Endothelial cell of umbilical vein (primary cell): ENCODE data around the gene DEDD. TPM values are rescaled to one million over a fixed set of nuclear protein-coding genes. Genes with fewer than 3 reads are reported as not detected.
A peak's percentile ranks its signal among the peaks of the same experiment; 100 is the strongest.

Experiments used
- BruUV-seq: library from RNA; stranded (reverse); fragments of 400-500 nt; replicated peaks from 2 replicates; lab custom pipeline; 2021; lab: Mats Ljungman, UMichigan
- CTCF ChIA-PET: fragments of 300-600, 350-600 bp; sonication (Branson Sonifier 250); formaldehyde crosslinking; loops from one replicate; lab custom pipeline; 2021; ENCODE audit warnings: antibody characterized with exemption, inconsistent platforms; lab: Charles Lee
- POLR2A ChIA-PET: fragments of 300-600, 350-600 bp; sonication (Branson Sonifier 250); formaldehyde crosslinking; loops from one replicate; lab custom pipeline; 2021; ENCODE audit warnings: antibody characterized with exemption, inconsistent platforms; lab: Charles Lee
- DNase-seq: peaks from one replicate; pipeline ENCODE4 v3.0.0-alpha.2; 2011; ENCODE audit warnings: low read depth, low spot score
- FAIRE-seq: peaks from 2 replicates; lab custom pipeline; 2011; peaks lifted over from hg19 to GRCh38; lab: Jason Lieb, UNC
- H2AFZ ChIP-seq: 2 replicates; pipeline ENCODE4 v1.6.0; 2012; ENCODE audit warnings: low read depth, low read length, control low read depth, inconsistent platforms
- H3K27ac ChIP-seq: 2 replicates; pipeline ENCODE4 v1.5.1; 2011; ENCODE audit warnings: low read depth, mild to moderate bottlenecking, control low read depth, low read length, moderate library complexity; ENCODE audit not compliant: insufficient read depth
- H3K27me3 ChIP-seq, 2 experiments: 2 replicates each; pipeline versions ENCODE4 v1.6.0 to v1.6.1; 2011; ENCODE audit warnings: low read length in 2 of 2, mixed read lengths in 1 of 2; ENCODE audit not compliant: control insufficient read depth in 2 of 2, insufficient read depth in 2 of 2
- H3K36me3 ChIP-seq, 2 experiments: 2 replicates in 1 of 2; 3 replicates in 1 of 2; pipeline ENCODE4 v1.5.1; 2011; ENCODE audit warnings: low read length in 2 of 2, mild to moderate bottlenecking in 1 of 2, moderate library complexity in 1 of 2; ENCODE audit not compliant: control insufficient read depth in 2 of 2, insufficient read depth in 2 of 2; ENCODE audit errors: extremely low read depth in 1 of 2
- H3K4me1 ChIP-seq: 3 replicates; pipeline ENCODE4 v1.5.1; 2011; ENCODE audit warnings: mild to moderate bottlenecking, low read length; ENCODE audit not compliant: control insufficient read depth, insufficient read depth; ENCODE audit errors: extremely low read depth
- H3K4me2 ChIP-seq: 2 replicates; pipeline ENCODE4 v1.6.1; 2011; ENCODE audit warnings: low read length, control low read depth, mixed read lengths; ENCODE audit not compliant: insufficient read depth
- H3K4me3 ChIP-seq, 3 experiments: fragments of 200-600 bp in 1 of 3; sonication (generic), shearing (Covaris generic) in 1 of 3; replicated peaks in 1 of 3; 2 replicates each; pipeline ENCODE4 v1.5.1; 2011 to 2016; ENCODE audit warnings: control low read depth in 3 of 3, low read length in 3 of 3, mild to moderate bottlenecking in 2 of 3, inconsistent platforms in 1 of 3, low read depth in 1 of 3, moderate library complexity in 1 of 3; ENCODE audit not compliant: insufficient read depth in 1 of 3
- H3K79me2 ChIP-seq: 2 replicates; pipeline ENCODE4 v1.6.0; 2012; ENCODE audit warnings: low read length, inconsistent platforms; ENCODE audit not compliant: control insufficient read depth, insufficient read depth
- H3K9ac ChIP-seq: replicated peaks from 2 replicates; pipeline ENCODE3; 2011; ENCODE audit warnings: low read length, control low read depth; ENCODE audit not compliant: insufficient read depth; ENCODE audit errors: extremely low read depth
- H3K9me1 ChIP-seq: replicated peaks from 3 replicates; pipeline ENCODE4 v1.6.0; 2011; ENCODE audit warnings: mild to moderate bottlenecking, low read length; ENCODE audit not compliant: control insufficient read depth, insufficient read depth; ENCODE audit errors: extremely low read depth
- H3K9me3 ChIP-seq: replicated peaks from 2 replicates; pipeline ENCODE4 v1.5.1; 2012; ENCODE audit warnings: low read length, inconsistent platforms; ENCODE audit not compliant: control insufficient read depth, insufficient read depth
- H4K20me1 ChIP-seq: replicated peaks from 2 replicates; pipeline ENCODE3; 2011; ENCODE audit warnings: mild to moderate bottlenecking, low read length; ENCODE audit not compliant: control insufficient read depth, insufficient read depth; ENCODE audit errors: extremely low read depth
- CTCF ChIP-seq, 2 donors: IDR thresholded peaks; 1 replicate in 1 of 2; 2 replicates in 1 of 2; pipeline ENCODE4 v1.5.1; 2011; ENCODE audit warnings: low read length in 2 of 2, mild to moderate bottlenecking in 2 of 2, moderate library complexity in 2 of 2, control low read depth in 1 of 2, inconsistent platforms in 1 of 2, low read depth in 1 of 2; ENCODE audit not compliant: insufficient read depth in 1 of 2; ENCODE audit errors: extremely low read depth in 1 of 2
- FOS ChIP-seq: IDR thresholded peaks from 2 replicates; pipeline ENCODE4 v1.6.1; 2011; ENCODE audit warnings: mild to moderate bottlenecking, low read length, moderate library complexity, borderline replicate concordance; ENCODE audit not compliant: insufficient read depth
- GATA2 ChIP-seq: IDR thresholded peaks from 2 replicates; pipeline ENCODE4 v1.7.0; 2011; ENCODE audit warnings: low read depth, mild to moderate bottlenecking, moderate library complexity, mixed read lengths, low read length; ENCODE audit not compliant: insufficient read length, insufficient read depth
- MAX ChIP-seq: IDR thresholded peaks from 2 replicates; pipeline ENCODE4 v1.6.1; 2011; ENCODE audit not compliant: insufficient read depth, insufficient read length
- MYC ChIP-seq: IDR thresholded peaks from one replicate; pipeline ENCODE4 v1.6.1; 2011; ENCODE audit warnings: mild to moderate bottlenecking, low read depth, low read length
- POLR2A ChIP-seq: IDR thresholded peaks from 2 replicates; pipeline ENCODE4 v1.6.1; 2012; ENCODE audit warnings: low read depth, mild to moderate bottlenecking, control low read depth, low read length
- POLR2AphosphoS5 ChIP-seq: IDR thresholded peaks from 2 replicates; pipeline ENCODE4 v1.6.1; 2012; ENCODE audit warnings: low read depth, mild to moderate bottlenecking, control low read depth, low read length, moderate library complexity; ENCODE audit not compliant: insufficient read depth
- dilution Hi-C: fragments of 300-500 bp; cut with MboI; formaldehyde crosslinking; loops from one replicate; pipeline ENCODE4 v1.15.0; 2019; ENCODE audit warnings: low sequenced_read_pairs; ENCODE audit not compliant: extremely low pct_ligation_motif_present
- intact Hi-C: fragments of 100-400 bp; cut with micrococcal nuclease; formaldehyde crosslinking; loops from one replicate; pipeline ENCODE4 v1.10.0; 2022
- polyA plus RNA-seq, 4 experiments: library from polyadenylated mRNA; depleted of rRNA in 3 of 4; stranded (reverse) in 3 of 4; unstranded in 1 of 4; fragments of >200 nt; gene quantifications; 2 replicates each; pipeline versions ENCODE4 v1.2.1 to v1.2.3, GENCODE V29; 2011 to 2012; ENCODE audit warnings: missing spikeins in 1 of 4
- total RNA-seq: library from RNA; stranded (reverse); gene quantifications from 2 replicates; pipeline ENCODE4 v1.2.3, GENCODE V29; 2021

Gene DEDD
- total and polyA plus RNA-seq, 2 donors (not counting 3 experiments of a cell fraction or from before 2014, with no cell fraction given): 50.2 to 78.3 TPM

GRCh38 chr1:161175771-161176453 lies 43.4 kb upstream of the DEDD start:
- Histone ChIP-seq H4K20me1 (no peaks in the 10 kb centered on the region), H3K9me3 (no peaks in the 10 kb centered on the region), H2AFZ (no peak overlapping the region), H3K4me1 (peaks cover 11% of the 10 kb centered on the region), H3K79me2 (peaks cover 8% of the 10 kb centered on the region), H3K9me1 (no peaks in the 10 kb centered on the region), H3K4me3 (no peak overlapping the region), H3K36me3 (peaks cover 9 to 13% of the 10 kb centered on the region in 2 experiments), H3K27ac (no peak overlapping the region), H3K27me3 (no peaks in the 10 kb centered on the region), H3K9ac (no peak overlapping the region), H3K4me2 (peak overlapping the region; percentile 79)
- intact Hi-C loops: no loop called here
- dilution Hi-C loops: no loop called here
- no peak for TF ChIP-seq MYC
- no peak for TF ChIP-seq MAX
- no peak for TF ChIP-seq POLR2A
- TF ChIP-seq CTCF (IDR thresholded peaks at IDR 0.05; ENCODE audit: extremely low read depth in 1 of 2, insufficient read depth in 1 of 2, low read depth in 1 of 2, low read length in 2 of 2): no peak
- no peak for TF ChIP-seq GATA2
- no peak for TF ChIP-seq POLR2AphosphoS5
- no peak for TF ChIP-seq FOS
- DNase-seq (no peak), FAIRE-seq (no peak)
- no TSS peak for BruUV-seq
- CTCF ChIA-PET: interaction anchor here (1.0 to 2.5 kb wide), 3 partner anchors 8 to 199 kb away, joined by 3 to 10 read pairs (median 3); partner anchors contain the start of gene PPOX
- POLR2A ChIA-PET: interaction anchor here (1.0 kb wide), 1 partner anchor 10 kb away, joined by 4 read pairs; no protein-coding TSS in a partner anchor
